Smooth muscle cell of the pulmonary artery (primary cell): ENCODE measurements around the gene KRAS. TPM values are rescaled to one million over a fixed set of nuclear protein-coding genes. Genes with fewer than 3 reads are reported as not detected.

Experiments used
- total RNA-seq: library from RNA; depleted of rRNA; stranded (reverse); fragments of >200 nt; gene quantifications from 2 replicates; pipeline ENCODE4 v1.2.3, GENCODE V29; 2014

The KRAS gene
- total RNA-seq: 12.5 and 20.4 TPM in 2 replicates

DNA sequence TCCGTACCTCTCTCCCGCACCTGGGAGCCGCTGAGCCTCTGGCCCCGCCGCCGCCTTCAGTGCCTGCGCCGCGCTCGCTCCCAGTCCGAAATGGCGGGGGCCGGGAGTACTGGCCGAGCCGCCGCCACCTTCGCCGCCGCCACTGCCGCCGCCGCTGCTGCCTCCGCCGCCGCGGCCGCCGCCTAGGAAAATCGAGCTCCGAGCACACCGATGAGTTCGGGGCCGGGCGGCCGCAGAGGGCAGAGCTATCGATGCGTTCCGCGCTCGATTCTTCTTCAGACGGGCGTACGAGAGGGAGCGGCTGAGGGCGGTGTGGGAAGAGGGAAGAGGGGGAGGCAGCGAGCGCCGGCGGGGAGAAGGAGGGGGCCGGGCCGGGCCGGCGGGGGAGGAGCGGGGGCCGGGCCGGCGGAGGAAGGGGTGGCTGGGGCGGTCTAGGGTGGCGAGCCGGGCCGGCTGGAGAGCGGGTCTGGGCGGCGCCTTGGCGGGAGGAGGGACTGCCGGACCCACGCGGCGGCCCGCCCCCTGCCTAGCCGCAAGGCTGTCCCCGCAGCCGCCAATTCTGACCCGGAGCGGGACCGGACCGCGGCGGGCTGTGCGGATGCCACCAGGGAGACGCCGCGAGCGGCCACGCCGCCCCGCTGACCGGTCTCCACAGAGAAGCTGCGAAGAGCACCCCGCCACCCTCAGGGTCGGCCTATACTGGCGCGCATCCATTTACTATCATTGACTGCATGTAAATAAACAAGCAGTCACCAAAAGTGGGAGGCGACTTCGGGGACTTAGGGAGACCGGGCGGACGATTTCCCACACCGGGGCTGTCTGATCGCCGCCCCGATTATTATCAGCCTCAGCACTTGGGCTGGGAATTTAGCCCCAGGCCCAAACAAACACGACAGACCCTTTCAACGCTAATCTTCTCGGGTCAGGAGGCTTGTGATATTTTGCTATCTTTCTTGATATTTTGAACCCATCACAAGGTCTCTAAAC lies at the start of gene KRAS:
Gene KRAS, minus strand, starts transcription at position 186 of the 987 bp plus-strand sequence.

DNA sequence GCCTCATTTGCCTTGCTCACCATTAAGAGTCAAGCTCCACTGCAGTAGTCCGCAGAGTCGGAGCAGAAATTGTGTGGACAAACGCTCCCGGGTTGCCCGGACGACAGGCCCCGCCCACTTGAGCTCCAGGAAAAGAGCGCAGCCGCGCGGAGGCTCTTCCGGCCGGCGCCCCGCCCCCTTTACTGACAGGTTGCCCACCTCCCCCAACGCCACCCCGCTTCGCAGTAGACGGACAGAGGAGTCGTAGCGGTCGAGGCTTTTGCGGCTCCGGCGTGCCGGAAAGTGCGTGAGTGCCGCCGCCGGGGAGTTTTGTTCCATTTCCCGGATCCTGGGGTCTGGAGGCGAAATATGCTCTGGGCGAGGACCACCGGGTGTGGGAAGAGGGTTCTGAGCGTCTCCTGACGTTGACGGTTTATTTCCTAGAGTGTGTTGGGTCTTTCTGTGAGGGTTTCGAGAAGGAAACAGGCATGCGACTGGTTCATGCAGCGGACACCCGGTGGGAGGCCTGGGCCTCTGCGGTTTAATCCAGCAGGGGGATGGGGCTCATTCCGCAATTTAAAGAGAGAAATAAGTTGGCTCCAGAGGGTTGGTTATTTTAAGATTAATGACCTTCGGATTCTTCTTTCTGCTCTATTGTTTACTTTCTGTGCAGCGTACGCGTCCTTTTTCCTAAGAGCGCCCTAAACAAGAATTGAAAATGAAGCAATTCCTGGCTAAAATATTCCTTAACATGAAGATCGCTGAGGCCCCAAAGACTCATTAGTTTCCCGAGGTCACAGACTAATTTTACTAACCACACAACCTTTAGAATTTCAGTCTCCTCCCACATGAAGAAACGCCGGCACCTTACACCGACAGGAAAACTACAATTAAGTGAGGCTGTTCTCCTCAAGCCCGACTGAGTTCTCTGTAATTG lies 55.4 kb downstream of the KRAS start, which contains the start of the genes DNAI7 and ETFRF1:
Gene DNAI7, minus strand, starts transcription at position 105 of the 916 bp plus-strand sequence. Its CDS starts 82 bp downstream, at position 23.
Gene ETFRF1, plus strand, starts transcription at position 182 of the 916 bp plus-strand sequence. CDS start 8,720 bp downstream, outside the sequence.

Other genes with a start within 250 kb of the KRAS start
- gene DNAI7, start 55.8 kb downstream of the KRAS start, total RNA-seq: 0.20 and 0.53 TPM in 2 replicates
- 11.6 and 16.5 TPM in 2 replicates for gene ETFRF1, start 55.7 kb downstream of the KRAS start, total RNA-seq